HepG2 (cell line): ENCODE data around the gene KIF3C. TPM values are rescaled to one million over a fixed set of nuclear protein-coding genes. Genes with fewer than 3 reads are reported as not detected.

ENCODE experiments used
- CREB1 ChIP-seq, 2 experiments: fragments of 450-650 bp in 1 of 2; IDR thresholded peaks; 2 replicates each; pipeline ENCODE4 v1.6.1; 2016 to 2017; ENCODE audit warnings: control low read depth in 1 of 2, mild to moderate bottlenecking in 1 of 2, missing compliant biosample characterization in 1 of 2, missing genetic modification characterization in 1 of 2
- DMTF1 ChIP-seq: sonication (generic); formaldehyde crosslinking; IDR thresholded peaks from 2 replicates; pipeline ENCODE4 v1.4.0; 2020; ENCODE audit warnings: mild to moderate bottlenecking, missing genetic modification reagents
- DNMT1 ChIP-seq: sonication (generic); formaldehyde crosslinking; IDR thresholded peaks from 2 replicates; pipeline ENCODE4 v1.5.1; 2020; ENCODE audit warnings: mild to moderate bottlenecking, missing genetic modification reagents
- GTF2F1 ChIP-seq: fragments of 150-350 bp; IDR thresholded peaks from 2 replicates; pipeline ENCODE4 v1.6.1; 2014; ENCODE audit warnings: low read length
- HNF1B ChIP-seq: sonication (generic); formaldehyde crosslinking; IDR thresholded peaks from 2 replicates; pipeline ENCODE4 v1.5.1; 2020; ENCODE audit warnings: mild to moderate bottlenecking, moderate library complexity, missing genetic modification reagents
- KLF16 ChIP-seq, 2 experiments: sonication (generic) in 1 of 2; formaldehyde crosslinking in 1 of 2; IDR thresholded peaks; 2 replicates each; pipeline versions ENCODE4 v1.6.1 to v1.8.0; 2016 to 2023; ENCODE audit warnings: missing genetic modification reagents in 2 of 2, missing compliant biosample characterization in 1 of 2
- LBX2 ChIP-seq: sonication (generic); formaldehyde crosslinking; IDR thresholded peaks from 2 replicates; pipeline ENCODE4 v1.5.0; 2020; ENCODE audit warnings: missing genetic modification reagents, mild to moderate bottlenecking, borderline replicate concordance
- PCBP2 ChIP-seq: fragments of 200-400 bp; formaldehyde crosslinking; optimal IDR thresholded peaks from 2 replicates; pipeline ENCODE3; 2018; ENCODE audit warnings: low read length, low read depth; ENCODE audit not compliant: poor library complexity, severe bottlenecking
- RARA ChIP-seq: IDR thresholded peaks from 2 replicates; pipeline ENCODE4 v1.6.1; 2016; ENCODE audit warnings: missing genetic modification reagents, missing compliant biosample characterization
- RELA ChIP-seq: sonication (generic); formaldehyde crosslinking; IDR thresholded peaks from 2 replicates; pipeline ENCODE4 v1.4.0; 2020; ENCODE audit warnings: missing genetic modification reagents
- TBX2 ChIP-seq: sonication (generic); formaldehyde crosslinking; IDR thresholded peaks from 2 replicates; pipeline ENCODE4 v1.5.0; 2020; ENCODE audit warnings: missing genetic modification reagents, mild to moderate bottlenecking, borderline replicate concordance
- ZBTB34 ChIP-seq: sonication (generic); formaldehyde crosslinking; IDR thresholded peaks from 2 replicates; pipeline ENCODE4 v1.8.0; 2022; ENCODE audit warnings: mild to moderate bottlenecking, missing genetic modification reagents
- ZFP62 ChIP-seq: sonication (generic); formaldehyde crosslinking; IDR thresholded peaks from 2 replicates; pipeline ENCODE4 v1.4.0; 2020; ENCODE audit warnings: missing genetic modification reagents
- ZNF232 ChIP-seq: sonication (generic); formaldehyde crosslinking; IDR thresholded peaks from 2 replicates; pipeline ENCODE4 v1.4.0; 2020; ENCODE audit warnings: missing genetic modification reagents, borderline replicate concordance
- ZNF33B ChIP-seq: sonication (generic); formaldehyde crosslinking; IDR thresholded peaks from 2 replicates; pipeline ENCODE4 v1.5.1; 2020; ENCODE audit warnings: mild to moderate bottlenecking, missing genetic modification reagents
- ZNF609 ChIP-seq: sonication (generic); formaldehyde crosslinking; IDR thresholded peaks from 2 replicates; pipeline ENCODE4 v1.4.0; 2020; ENCODE audit warnings: mild to moderate bottlenecking, missing genetic modification reagents, borderline replicate concordance
- polyA plus RNA-seq, 8 experiments: library from polyadenylated mRNA; depleted of rRNA in 3 of 8; stranded (reverse) in 7 of 8; unstranded in 1 of 8; fragments of >200 nt; fragmentation: Illumina TruSeq in 4 of 8; extraction: Trizol in 4 of 8; gene quantifications; 2 replicates each; pipeline versions ENCODE4 v1.2.1 to v1.2.3, GENCODE V29; 2011 to 2016; ENCODE audit warnings: low read depth in 4 of 8, missing spikeins in 1 of 8, mixed read lengths in 1 of 8; ENCODE audit not compliant: insufficient read depth in 1 of 8
- total RNA-seq, 5 experiments: library from RNA; depleted of rRNA; stranded (reverse); fragments of >200 nt; fragmentation: Illumina TruSeq; extraction: Trizol; gene quantifications; 2 replicates each; pipeline ENCODE4 v1.2.3, GENCODE V29; 2016; ENCODE audit warnings: low read depth in 1 of 5

Gene KIF3C
- total and polyA plus RNA-seq, 2 of the 13 experiments (the other 11 are each of a cell fraction or from before 2014, with no cell fraction given) = 3.6 to 4.9 TPM

GRCh38 chr2:25877431-25878360 lies 104.6 kb downstream of the KIF3C start (continued):
- TF ChIP-seq HNF1B (CRISPR knock-in tag) = no peak; the same call in 1 of the 2 replicates
- TF ChIP-seq CREB1 (IDR thresholded peaks at IDR 0.05) = peak; percentile 35; the same call in 1 of the 2 replicates
- peak; percentile 74 for TF ChIP-seq CREB1 (CRISPR knock-in tag; IDR thresholded peaks at IDR 0.05)
- no peak for TF ChIP-seq DMTF1 (CRISPR knock-in tag)
- TF ChIP-seq ZBTB34 = no peak
- no peak for TF ChIP-seq RARA (CRISPR knock-in tag)
- TF ChIP-seq DNMT1 (CRISPR knock-in tag) = no peak
- TF ChIP-seq ZFP62 (CRISPR knock-in tag) = no peak
- no peak for TF ChIP-seq GTF2F1
- TF ChIP-seq RELA (CRISPR knock-in tag) = no peak
- TF ChIP-seq ZNF232 = peak; percentile 41; the same call in 1 of the 2 replicates
- TF ChIP-seq PCBP2 = no peak
- TF ChIP-seq KLF16 (CRISPR knock-in tag; IDR thresholded peaks at IDR 0.05) = 0 out of 4 replicates have a peak, but pooled peaks of 1 of the 2 experiments have one; percentile 38
- no peak for TF ChIP-seq LBX2 (CRISPR knock-in tag)
- no peak for TF ChIP-seq ZNF33B
- no peak for TF ChIP-seq TBX2
- TF ChIP-seq ZNF609 (CRISPR knock-in tag) = no peak
